ENCODE data around the gene MAPK1. TPM values are rescaled to one million over a fixed set of nuclear protein-coding genes. Genes with fewer than 3 reads are reported as not detected.
"Not testable (repeated sequence)": the region's sequence is repeated elsewhere in the genome, so short reads cannot be mapped to it uniquely, and the experiment has no call there.

MAPK1 gene
- polyA plus RNA-seq (2012; ENCODE audit: missing spikeins), result 43.5 TPM

GRCh38 chr22:21867528-21868266, at the start of gene MAPK1:
TSS of gene MAPK1 (minus strand) at chr22:21867645. CDS start at chr22:21867440, 205 bp downstream.
- TF ChIP-seq POLR2AphosphoS5 (IDR thresholded peaks at IDR 0.05; ENCODE audit: low read depth, low read length), result peak; percentile 82
- TF ChIP-seq POLR2A (IDR thresholded peaks at IDR 0.05; ENCODE audit: low read depth, low read length), result peak; percentile 90; the same call in 1 of the 2 replicates
- TF ChIP-seq TAF1 (IDR thresholded peaks at IDR 0.05; ENCODE audit: borderline replicate concordance, low read depth, low read length), result peak; percentile 45; the same call in 1 of the 2 replicates
- FAIRE-seq, result peak; percentile 99
- peak; percentile 74 for DNase-seq (ENCODE audit: insufficient read length)

- DNase-seq (ENCODE audit: insufficient read length), result no peak
- FAIRE-seq, result no peak
- TF ChIP-seq POLR2A (IDR thresholded peaks at IDR 0.05; ENCODE audit: low read depth, low read length) (no peak), TAF1 (IDR thresholded peaks at IDR 0.05; ENCODE audit: borderline replicate concordance, low read depth, low read length) (no peak), POLR2AphosphoS5 (IDR thresholded peaks at IDR 0.05; ENCODE audit: low read depth, low read length) (no peak)
These were observed 49.0 kb upstream of the MAPK1 start for GRCh38 chr22:21916309-21916918.

GRCh38 chr22:21915624-21916308, 48.3 kb upstream of the MAPK1 start:
- FAIRE-seq (no peak), DNase-seq (ENCODE audit: insufficient read length) (no peak)
- TF ChIP-seq TAF1 (IDR thresholded peaks at IDR 0.05; ENCODE audit: borderline replicate concordance, low read depth, low read length) (no peak), POLR2AphosphoS5 (IDR thresholded peaks at IDR 0.05; ENCODE audit: low read depth, low read length) (no peak), POLR2A (IDR thresholded peaks at IDR 0.05; ENCODE audit: low read depth, low read length) (no peak)

GRCh38 chr22:21914033-21914642, 46.7 kb upstream of the MAPK1 start:
- not testable (repeated sequence) for FAIRE-seq; DNase-seq (ENCODE audit: insufficient read length)

- not testable (repeated sequence) for FAIRE-seq; DNase-seq (ENCODE audit: insufficient read length)
These were observed 42.9 kb upstream of the MAPK1 start for GRCh38 chr22:21910367-21910766.

- DNase-seq (ENCODE audit: insufficient read length), result no peak
- TF ChIP-seq POLR2A (IDR thresholded peaks at IDR 0.05; ENCODE audit: low read depth, low read length) (no peak), TAF1 (IDR thresholded peaks at IDR 0.05; ENCODE audit: borderline replicate concordance, low read depth, low read length) (no peak), POLR2AphosphoS5 (IDR thresholded peaks at IDR 0.05; ENCODE audit: low read depth, low read length) (no peak)
- no peak for FAIRE-seq
These were observed 42.4 kb upstream of the MAPK1 start for GRCh38 chr22:21909871-21910270.

- TF ChIP-seq POLR2AphosphoS5 (IDR thresholded peaks at IDR 0.05; ENCODE audit: low read depth, low read length) (no peak), TAF1 (IDR thresholded peaks at IDR 0.05; ENCODE audit: borderline replicate concordance, low read depth, low read length) (no peak), POLR2A (IDR thresholded peaks at IDR 0.05; ENCODE audit: low read depth, low read length) (no peak)
- peak; percentile 46 for FAIRE-seq
- no peak for DNase-seq (ENCODE audit: insufficient read length)
These were observed 40.4 kb upstream of the MAPK1 start for GRCh38 chr22:21907638-21908522.

GRCh38 chr22:21905234-21905633, 37.8 kb upstream of the MAPK1 start:
- not testable (repeated sequence) for FAIRE-seq; DNase-seq (ENCODE audit: insufficient read length)

- TF ChIP-seq POLR2AphosphoS5 (IDR thresholded peaks at IDR 0.05; ENCODE audit: low read depth, low read length), result no peak
- no peak for TF ChIP-seq TAF1 (IDR thresholded peaks at IDR 0.05; ENCODE audit: borderline replicate concordance, low read depth, low read length)
- TF ChIP-seq POLR2A (IDR thresholded peaks at IDR 0.05; ENCODE audit: low read depth, low read length), result no peak
- no peak for DNase-seq (ENCODE audit: insufficient read length)
These were observed 36.9 kb upstream of the MAPK1 start for GRCh38 chr22:21904250-21904789.

GRCh38 chr22:21903283-21903682, 35.8 kb upstream of the MAPK1 start:
- FAIRE-seq (no peak), DNase-seq (ENCODE audit: insufficient read length) (no peak)
- TF ChIP-seq POLR2AphosphoS5 (IDR thresholded peaks at IDR 0.05; ENCODE audit: low read depth, low read length) (no peak), POLR2A (IDR thresholded peaks at IDR 0.05; ENCODE audit: low read depth, low read length) (no peak), TAF1 (IDR thresholded peaks at IDR 0.05; ENCODE audit: borderline replicate concordance, low read depth, low read length) (no peak)

More at GRCh38 chr22:21904250-21904789, 36.9 kb upstream of the MAPK1 start:
- FAIRE-seq, result no peak

Measured in GM12892 (cell line).